Measurements from ENCODE around the gene ABCA9. TPM values are rescaled to one million over a fixed set of nuclear protein-coding genes. Genes with fewer than 3 reads are reported as not detected.

The ABCA9 gene
- total and polyA plus RNA-seq, 2 of the 13 experiments (the other 11 are each of a cell fraction or from before 2014, with no cell fraction given) = 0.04 TPM; not detected in 1

- TF ChIP-seq NR2F1 (CRISPR knock-in tag; IDR thresholded peaks at IDR 0.05) = 0 out of 4 replicates have a peak, but pooled peaks of 1 of the 2 experiments have one; percentile 47
- TF ChIP-seq ZNF383 (CRISPR knock-in tag; IDR thresholded peaks at IDR 0.05; ENCODE audit: borderline replicate concordance) = peak; percentile 74; the same call in 1 of the 2 replicates
- TF ChIP-seq TBX3 (IDR thresholded peaks at IDR 0.05; ENCODE audit: borderline replicate concordance) = peak; percentile 92
- TF ChIP-seq DBP (CRISPR knock-in tag; IDR thresholded peaks at IDR 0.05; ENCODE audit: not compliant biosample characterization) = peak; percentile 62
- TF ChIP-seq ZSCAN29 (CRISPR knock-in tag; conservative IDR thresholded peaks at IDR 0.05) = peak; percentile 58; the same call in 1 of the 2 replicates
- TF ChIP-seq REPIN1 (CRISPR knock-in tag; IDR thresholded peaks at IDR 0.05; ENCODE audit: borderline replicate concordance, low read depth) = peak; percentile 46; the same call in 1 of the 2 replicates
- peak; percentile 94 for TF ChIP-seq GFI1 (CRISPR knock-in tag; IDR thresholded peaks at IDR 0.05; ENCODE audit: borderline replicate concordance)
- TF ChIP-seq ARID5B (CRISPR knock-in tag; IDR thresholded peaks at IDR 0.05) = peak; percentile 98
- peak; percentile 31; the same call in 1 of the 2 replicates for TF ChIP-seq KDM3A (CRISPR knock-in tag; IDR thresholded peaks at IDR 0.05; ENCODE audit: low read depth)
- peak; percentile 51; the same call in 1 of the 2 replicates for TF ChIP-seq TFE3 (CRISPR knock-in tag; IDR thresholded peaks at IDR 0.05)
- TF ChIP-seq TARDBP (CRISPR knock-in tag; IDR thresholded peaks at IDR 0.05) = peak; percentile 87
- TF ChIP-seq YEATS4 (CRISPR knock-in tag; IDR thresholded peaks at IDR 0.05; ENCODE audit: borderline replicate concordance) = peak; percentile 41; the same call in 1 of the 2 replicates
- TF ChIP-seq SP140L (CRISPR knock-in tag; IDR thresholded peaks at IDR 0.05; ENCODE audit: borderline replicate concordance) = peak; percentile 88; the same call in 1 of the 2 replicates
- TF ChIP-seq SMYD3 (CRISPR knock-in tag; IDR thresholded peaks at IDR 0.05) = 0 out of 2 replicates have a peak, but pooled peaks have one; percentile 49
- TF ChIP-seq JUNB (CRISPR knock-in tag; IDR thresholded peaks at IDR 0.05; ENCODE audit: borderline replicate concordance) = peak; percentile 70; the same call in 1 of the 2 replicates
- peak; percentile 91 for TF ChIP-seq BCL6 (CRISPR knock-in tag; IDR thresholded peaks at IDR 0.05)
- peak; percentile 99 for TF ChIP-seq ISL2 (CRISPR knock-in tag; IDR thresholded peaks at IDR 0.05)
- peak; percentile 73 for TF ChIP-seq NR2F6 (IDR thresholded peaks at IDR 0.05)
- TF ChIP-seq NR2F6 (CRISPR knock-in tag; IDR thresholded peaks at IDR 0.05) = peak; percentile 66
- TF ChIP-seq ARNT2 (CRISPR knock-in tag; IDR thresholded peaks at IDR 0.05; ENCODE audit: low read depth) = 0 out of 2 replicates have a peak, but pooled peaks have one; percentile 42
- peak; percentile 60; the same call in 1 of the 2 replicates for TF ChIP-seq FOXK1 (CRISPR knock-in tag; IDR thresholded peaks at IDR 0.05; ENCODE audit: borderline replicate concordance, low read depth)
- TF ChIP-seq HDAC1 (CRISPR knock-in tag; IDR thresholded peaks at IDR 0.05) = peak; percentile 52
- TF ChIP-seq TEAD3 (CRISPR knock-in tag; optimal IDR thresholded peaks at IDR 0.05; ENCODE audit: borderline replicate concordance) = peak; percentile 14
- peak; percentile 92 for TF ChIP-seq TCF7L2 (IDR thresholded peaks at IDR 0.05; ENCODE audit: low read depth, low read length)
- 0 out of 2 replicates have a peak, but pooled peaks have one; percentile 10 for TF ChIP-seq ZNF263 (CRISPR knock-in tag; IDR thresholded peaks at IDR 0.05)
- TF ChIP-seq FOXA3 (CRISPR knock-in tag; IDR thresholded peaks at IDR 0.05) = peak; percentile 95
These were observed 12.1 kb upstream of the ABCA9 start (continued) for GRCh38 chr17:69072803-69073256.
